Uterus (tissue), 4 donors: ENCODE results near the gene CA10. TPM values are rescaled to one million over a fixed set of nuclear protein-coding genes. Genes with fewer than 3 reads are reported as not detected.

ENCODE experiments used
- DNase-seq, 2 donors: peaks; one replicate each; pipeline ENCODE4 v3.0.0-alpha.2; 2019 to 2020
- H3K27ac ChIP-seq, 2 donors: fragments of 200-600 bp; sonication (generic); 1 replicate in 1 of 2; 2 replicates in 1 of 2; pipeline ENCODE4 v1.5.1; 2016 to 2018
- H3K27me3 ChIP-seq, 2 donors: fragments of 200-600 bp; sonication (generic); one replicate each; pipeline ENCODE4 v1.5.1; 2018 to 2019; ENCODE audit warnings: control low read depth in 1 of 2
- H3K36me3 ChIP-seq, 2 donors: fragments of 200-600 bp; sonication (generic); one replicate each; pipeline ENCODE4 v1.5.1; 2019; ENCODE audit warnings: control low read depth in 1 of 2
- H3K4me1 ChIP-seq, 2 donors: fragments of 200-600 bp; sonication (generic); one replicate each; pipeline ENCODE4 v1.5.1; 2018 to 2019; ENCODE audit warnings: control low read depth in 1 of 2
- H3K4me3 ChIP-seq, 2 donors: fragments of 200-600 bp; sonication (generic); 1 replicate in 1 of 2; 2 replicates in 1 of 2; pipeline ENCODE4 v1.5.1; 2018 to 2019; ENCODE audit warnings: mild to moderate bottlenecking in 1 of 2
- H3K9me3 ChIP-seq, 2 donors: fragments of 200-600 bp; sonication (generic); one replicate each; pipeline ENCODE4 v1.5.1; 2019; ENCODE audit warnings: control low read depth in 1 of 2
- CTCF ChIP-seq, 4 experiments: fragments of 200-600 bp in 2 of 4; fragments of 450-650 bp in 2 of 4; sonication (generic) in 2 of 4; IDR thresholded peaks; one replicate each; pipeline ENCODE4 v1.5.1; 2016 to 2019; ENCODE audit warnings: antibody characterized with exemption in 4 of 4, mild to moderate bottlenecking in 2 of 4, moderate library complexity in 1 of 4
- POLR2A ChIP-seq, 2 donors: fragments of 450-650 bp; IDR thresholded peaks; one replicate each; pipeline ENCODE4 v1.6.1; 2016; ENCODE audit warnings: antibody characterized with exemption in 2 of 2, mild to moderate bottlenecking in 1 of 2, moderate library complexity in 1 of 2
- intact Hi-C: fragments of 100-400 bp; cut with DNase I; formaldehyde crosslinking; loops from one replicate; pipeline ENCODE4 v1.15.1; 2023; ENCODE audit warnings: low total_unique reads
- total RNA-seq, 4 donors: library from RNA; depleted of rRNA in 3 of 4; stranded (reverse); fragments of >200 nt in 3 of 4; gene quantifications; one replicate each; pipeline versions ENCODE4 v1.1.0 to v1.2.4, GENCODE V29; 2014 to 2023
- donor health status: DM: yes; HTN: yes; CAD: no.

Gene CA10
- total RNA-seq, 4 donors from 2014 or later = 5.3 TPM; not detected in 3

GRCh38 chr17:52105591-52105990, 52.9 kb downstream of the CA10 start:
- Histone ChIP-seq H3K4me1 (no peaks in the 10 kb centered on the region), H3K9me3 (no peaks in the 10 kb centered on the region), H3K27me3 (peaks cover 0 to 17% of the 10 kb centered on the region in 2 donors), H3K36me3 (no peaks in the 10 kb centered on the region), H3K27ac (no peak overlapping the region), H3K4me3 (no peak overlapping the region)
- no peak for TF ChIP-seq CTCF (IDR thresholded peaks at IDR 0.05)
- TF ChIP-seq POLR2A (IDR thresholded peaks at IDR 0.05) = no peak
- no peak for DNase-seq
- intact Hi-C loops = no loop called here

GRCh38 chr17:52096056-52096455, 62.5 kb downstream of the CA10 start:
- Histone ChIP-seq H3K9me3 (no peaks in the 10 kb centered on the region), H3K36me3 (no peaks in the 10 kb centered on the region), H3K4me1 (no peaks in the 10 kb centered on the region), H3K27ac (no peak overlapping the region), H3K27me3 (no peaks in the 10 kb centered on the region), H3K4me3 (no peak overlapping the region)
- no peak for DNase-seq
- intact Hi-C loops = no loop called here
- TF ChIP-seq CTCF (IDR thresholded peaks at IDR 0.05) = no peak
- no peak for TF ChIP-seq POLR2A (IDR thresholded peaks at IDR 0.05)

GRCh38 chr17:52084176-52084575, 74.3 kb downstream of the CA10 start:
- Histone ChIP-seq H3K4me3 (no peak overlapping the region), H3K27me3 (no peaks in the 10 kb centered on the region), H3K36me3 (no peaks in the 10 kb centered on the region), H3K9me3 (no peaks in the 10 kb centered on the region), H3K27ac (no peak overlapping the region), H3K4me1 (no peaks in the 10 kb centered on the region)
- DNase-seq = no peak
- intact Hi-C loops = no loop called here
- TF ChIP-seq POLR2A (IDR thresholded peaks at IDR 0.05) = no peak
- TF ChIP-seq CTCF (IDR thresholded peaks at IDR 0.05) = no peak

- no peak for TF ChIP-seq POLR2A (IDR thresholded peaks at IDR 0.05)
- no peak for TF ChIP-seq CTCF (IDR thresholded peaks at IDR 0.05)
- intact Hi-C loops = no loop called here
- Histone ChIP-seq H3K27me3 (no peaks in the 10 kb centered on the region), H3K9me3 (no peaks in the 10 kb centered on the region), H3K36me3 (no peaks in the 10 kb centered on the region), H3K4me1 (no peaks in the 10 kb centered on the region), H3K4me3 (no peak overlapping the region), H3K27ac (no peak overlapping the region)
- DNase-seq = no peak
These were observed 79.0 kb downstream of the CA10 start for GRCh38 chr17:52079496-52079895.

- TF ChIP-seq CTCF (IDR thresholded peaks at IDR 0.05) (no peak), POLR2A (IDR thresholded peaks at IDR 0.05) (no peak)
- DNase-seq = no peak
- intact Hi-C loops = no loop called here
- Histone ChIP-seq H3K36me3 (no peaks in the 10 kb centered on the region), H3K4me1 (no peaks in the 10 kb centered on the region), H3K27me3 (no peaks in the 10 kb centered on the region), H3K27ac (no peak overlapping the region), H3K4me3 (no peak overlapping the region), H3K9me3 (no peaks in the 10 kb centered on the region)
These were observed 86.8 kb downstream of the CA10 start for GRCh38 chr17:52071712-52072111.
